COLO668 (cell line): ENCODE results near the gene PMM2.
"Not testable (repeated sequence)": the region's sequence is repeated elsewhere in the genome, so short reads cannot be mapped to it uniquely, and the experiment has no call there.

Experiments used
- DNase-seq: peaks from one replicate; lab custom pipeline; 2025; ENCODE audit not compliant: unreplicated experiment; lab: John Stamatoyannopoulos, UW

Gene PMM2

DNA sequence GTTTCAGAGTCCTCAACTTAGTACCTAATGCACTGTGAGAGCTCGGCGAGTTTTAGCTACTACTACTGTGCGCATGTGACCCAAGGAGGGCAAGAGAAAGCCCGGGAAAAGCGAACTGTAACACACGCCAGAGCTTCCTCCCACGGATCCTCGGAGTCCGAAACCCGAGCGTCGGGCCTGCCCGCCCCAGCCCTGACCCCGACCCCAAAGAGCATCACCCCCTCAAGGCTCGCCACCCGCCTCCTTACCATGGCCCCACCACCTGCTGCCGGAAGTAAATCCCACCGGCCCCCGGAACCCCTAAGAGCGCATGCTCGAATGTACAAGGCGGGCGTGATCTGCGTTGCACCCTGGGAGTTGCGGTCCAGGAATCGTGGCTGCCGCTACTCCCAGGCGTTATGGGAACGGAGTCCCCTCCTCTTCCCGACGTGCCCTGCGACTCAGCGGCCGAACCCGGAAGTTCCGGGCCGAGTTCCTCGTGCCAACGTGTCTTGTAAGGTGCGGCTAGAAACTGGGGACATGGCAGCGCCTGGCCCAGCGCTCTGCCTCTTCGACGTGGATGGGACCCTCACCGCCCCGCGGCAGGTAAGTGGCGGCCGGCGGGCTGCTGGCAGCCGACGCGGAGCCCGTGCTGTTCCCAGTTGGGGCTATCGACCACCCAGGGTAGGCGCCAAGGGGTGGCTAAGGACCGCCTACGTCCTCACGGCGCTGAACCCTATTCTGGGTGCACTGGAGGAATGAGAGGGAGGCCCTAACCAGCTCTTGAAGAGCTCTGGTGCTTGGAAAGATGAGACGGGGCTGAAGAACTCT is at the start of gene PMM2, which contains the start of gene TMEM186:
Gene PMM2 (plus strand): TSS at position 476 of the 810 bp plus-strand sequence. CDS start 44 bp downstream, at position 520.
Gene TMEM186 (minus strand): TSS at position 276 of the 810 bp plus-strand sequence. CDS start 25 bp downstream, at position 251.
- peak; percentile 95 for DNase-seq

DNA sequence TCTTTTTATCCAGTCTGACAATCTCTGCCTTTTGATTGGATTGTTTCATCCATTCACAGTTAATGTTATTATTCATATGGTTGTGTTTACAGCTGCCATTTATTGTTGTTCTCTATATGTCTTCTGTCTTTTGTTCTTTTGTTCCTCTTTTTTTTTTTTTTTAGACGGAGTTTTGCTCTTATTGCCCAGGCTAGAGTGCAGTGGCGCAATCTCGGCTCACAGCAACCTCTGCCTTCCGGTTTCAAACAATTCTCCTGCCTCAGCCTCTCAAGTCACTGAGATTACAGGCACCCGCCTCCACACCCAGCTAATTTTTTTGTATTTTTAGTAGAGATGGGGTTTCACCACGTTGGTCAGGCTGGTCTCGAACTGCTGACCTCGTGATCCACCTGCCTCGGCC is 48.7 kb upstream of the PMM2 start:
- DNase-seq = not testable (repeated sequence)

DNA sequence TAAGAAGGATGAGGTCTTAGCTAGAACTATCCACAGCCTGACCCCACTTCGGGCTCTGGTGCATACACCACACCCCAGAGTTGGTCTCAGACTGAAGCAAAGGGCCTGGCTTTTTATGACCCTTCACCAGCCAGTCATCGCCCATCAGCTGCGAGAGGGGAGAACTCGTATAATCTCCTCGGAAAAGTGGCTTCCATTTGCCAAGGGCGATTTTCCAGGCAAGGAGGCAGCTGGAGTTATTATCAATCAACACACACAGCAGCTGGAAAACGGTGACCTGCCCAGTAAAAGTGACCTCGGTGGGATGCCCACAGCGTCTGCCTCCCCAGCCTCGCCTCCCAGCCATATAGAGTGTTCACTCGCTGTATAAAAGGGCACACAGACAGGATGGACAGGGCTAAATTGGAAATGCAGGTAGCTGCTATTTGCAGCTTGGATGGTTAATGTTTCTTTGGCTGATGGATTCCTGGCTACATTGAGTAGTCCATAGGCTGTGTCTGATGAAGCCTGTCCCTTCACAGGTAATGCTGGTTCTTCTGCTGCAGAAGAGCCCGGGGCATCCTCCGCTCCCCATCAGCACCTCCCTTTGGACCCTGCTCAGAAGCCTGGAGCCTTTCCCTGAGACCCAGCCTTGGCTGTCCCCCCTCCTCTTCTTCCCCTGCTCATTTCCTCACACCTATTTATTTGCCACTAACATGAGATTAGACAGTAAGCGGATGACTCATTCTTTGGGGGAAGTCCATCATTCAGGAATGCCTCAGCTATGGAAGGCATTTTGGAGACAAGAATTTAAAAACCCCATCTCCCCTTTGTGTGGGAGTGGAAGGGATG is 45.9 kb upstream of the PMM2 start:
- DNase-seq = no peak

DNA sequence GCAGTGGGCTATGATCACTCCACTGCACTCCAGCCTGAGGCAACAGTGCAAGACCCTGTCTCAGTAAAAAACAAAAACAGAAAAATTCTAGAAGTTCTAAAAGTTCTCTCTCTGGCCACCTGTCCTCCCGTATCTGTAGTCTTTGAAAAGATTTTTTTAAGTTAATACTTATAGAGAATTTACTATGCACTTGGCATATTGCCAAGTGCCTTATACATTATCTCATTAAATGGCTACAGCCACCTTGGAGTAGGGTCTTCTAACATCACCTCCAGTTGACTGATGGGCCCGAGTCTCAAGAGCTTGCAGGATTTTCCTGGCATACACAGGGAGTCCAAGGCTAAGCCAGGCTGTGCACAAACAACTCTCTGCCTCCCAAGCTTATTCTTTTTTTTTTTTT is 44.9 kb upstream of the PMM2 start:
- DNase-seq = no peak

- DNase-seq = no peak
Measured at GRCh38 chr16:8753416-8754054, 44.1 kb upstream of the PMM2 start.

DNA sequence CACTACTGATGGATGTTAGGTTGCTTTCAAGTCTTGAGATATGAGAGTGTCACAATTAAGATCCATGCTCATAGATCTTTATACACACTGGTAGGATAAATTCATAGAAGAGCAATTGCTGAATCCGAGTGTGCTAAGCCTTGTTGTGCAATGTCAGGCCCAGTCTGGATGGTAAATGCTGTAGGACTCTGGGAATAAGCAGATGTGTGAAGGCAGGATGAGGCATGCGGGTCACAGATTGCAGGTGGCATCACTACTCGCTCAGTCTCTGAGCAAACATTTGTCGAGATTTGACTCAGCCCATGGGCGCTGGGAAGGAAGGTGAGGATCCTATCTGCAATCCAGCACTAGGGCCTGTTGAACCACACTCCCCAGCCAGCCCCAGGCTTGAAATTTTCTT is 40.9 kb upstream of the PMM2 start:
- DNase-seq = no peak

DNA sequence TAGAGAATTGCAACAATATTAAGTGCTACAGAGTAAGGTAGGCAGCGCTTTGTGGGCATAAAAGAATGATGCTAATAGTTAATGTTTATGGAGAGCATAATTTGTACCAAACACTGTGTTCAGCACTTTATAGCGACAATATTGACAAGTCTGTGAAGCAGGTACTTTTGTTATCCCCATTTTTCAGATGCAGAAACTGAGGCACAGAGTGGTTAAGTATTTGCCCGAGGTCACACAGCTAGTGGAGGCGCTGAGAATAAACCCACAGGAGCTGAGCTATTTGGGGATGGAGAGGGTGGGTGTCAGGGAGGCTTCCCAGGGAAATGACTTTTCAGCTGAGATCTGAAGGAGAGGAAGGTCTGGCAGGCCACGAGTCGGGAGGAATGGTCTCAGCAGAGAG is 39.6 kb upstream of the PMM2 start:
- no peak for DNase-seq

GRCh38 chr16:8760021-8760420 is 37.6 kb upstream of the PMM2 start:
- DNase-seq = no peak

GRCh38 chr16:8761078-8761477 is 36.6 kb upstream of the PMM2 start:
- DNase-seq = no peak

- DNase-seq = no peak
Measured at GRCh38 chr16:8762254-8762653, 35.4 kb upstream of the PMM2 start.

GRCh38 chr16:8763083-8763482 is 34.6 kb upstream of the PMM2 start:
- no peak for DNase-seq

- DNase-seq = no peak
Measured at GRCh38 chr16:8763899-8764298, 33.7 kb upstream of the PMM2 start.

DNA sequence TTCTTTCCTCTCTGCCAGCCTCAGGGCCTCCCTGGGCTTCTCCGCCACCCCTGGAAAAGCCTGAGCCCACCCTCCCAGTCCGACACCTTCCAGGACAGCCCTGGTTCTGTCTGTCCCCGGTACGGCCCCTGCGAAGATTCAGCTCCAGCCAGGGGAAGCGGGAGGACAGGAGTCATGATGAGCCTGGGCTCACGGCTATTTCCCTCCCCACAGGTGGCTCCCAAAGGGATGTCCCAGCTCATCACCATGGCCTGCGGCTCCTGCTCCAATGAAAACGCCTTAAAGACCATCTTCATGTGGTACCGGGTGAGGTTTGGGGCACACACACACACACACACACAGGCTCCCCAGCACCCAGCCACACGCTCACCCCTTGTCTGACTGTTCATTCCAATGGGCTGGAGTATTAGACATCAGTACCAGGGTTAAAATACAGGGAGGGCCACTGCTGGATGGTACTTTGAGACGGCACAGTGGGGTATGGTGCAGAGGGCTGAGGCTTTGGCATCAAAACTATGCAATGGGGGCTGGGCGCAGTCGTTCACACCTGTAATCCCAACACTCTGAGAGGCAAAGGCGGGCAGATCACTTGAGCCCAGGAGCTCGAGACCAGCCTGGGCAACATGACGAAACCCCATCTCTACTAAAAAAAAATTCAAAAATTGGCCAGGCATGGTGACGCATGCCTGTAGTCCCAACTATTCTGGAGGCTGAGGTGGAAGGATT is 33.0 kb upstream of the PMM2 start:
- no peak for DNase-seq

GRCh38 chr16:8767176-8767575 is 30.5 kb upstream of the PMM2 start:
- DNase-seq = no peak

- DNase-seq = no peak
Measured at GRCh38 chr16:8768283-8768682, 29.4 kb upstream of the PMM2 start.

DNA sequence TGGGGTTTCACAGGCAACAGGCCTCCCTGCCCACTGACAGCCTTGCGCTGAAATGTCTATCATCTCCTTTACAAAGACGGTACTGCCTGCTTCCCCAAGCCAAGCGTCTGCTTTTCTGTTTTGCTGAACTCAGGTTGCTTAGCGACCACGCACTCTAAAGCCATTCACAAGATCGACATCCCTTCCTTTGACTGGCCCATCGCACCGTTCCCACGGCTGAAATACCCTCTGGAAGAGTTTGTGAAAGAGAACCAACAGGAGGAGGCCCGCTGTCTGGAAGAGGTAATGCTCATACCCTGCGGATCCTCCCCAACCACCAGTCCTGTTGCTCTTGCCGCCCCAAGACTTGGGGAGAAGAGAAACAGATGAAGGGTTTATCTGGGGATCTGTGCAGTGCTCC is 28.9 kb upstream of the PMM2 start:
- DNase-seq = no peak

DNA sequence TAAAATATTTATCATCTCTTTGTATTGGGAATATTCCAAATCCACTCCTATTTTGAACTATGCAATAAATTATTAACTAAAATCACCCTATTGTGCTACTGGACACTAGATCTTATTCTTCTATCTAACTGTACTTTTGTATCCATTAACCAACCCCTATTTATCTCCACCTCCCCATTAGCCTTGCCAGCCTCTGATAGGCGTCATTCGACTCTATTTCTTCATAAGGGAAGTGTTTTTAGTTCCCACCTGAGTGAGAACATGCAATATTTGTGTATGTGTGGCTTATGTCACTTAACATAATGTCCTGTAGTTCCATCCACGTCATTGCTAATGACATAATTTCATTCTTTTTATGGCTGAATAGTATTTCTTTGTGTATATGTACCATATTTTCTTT is 24.1 kb upstream of the PMM2 start:
- no peak for DNase-seq

- DNase-seq = no peak
Measured at GRCh38 chr16:8774208-8774607, 23.4 kb upstream of the PMM2 start.

- DNase-seq = no peak
Measured at GRCh38 chr16:8775359-8775758, 22.3 kb upstream of the PMM2 start.

GRCh38 chr16:8776129-8776584 is 21.5 kb upstream of the PMM2 start:
- no peak for DNase-seq

- DNase-seq = no peak
Measured at GRCh38 chr16:8777217-8777616, 20.4 kb upstream of the PMM2 start.
